H1 (cell line): ENCODE results near the gene ABCC10. TPM values are rescaled to one million over a fixed set of nuclear protein-coding genes. Genes with fewer than 3 reads are reported as not detected.

ENCODE experiments used
- BCL11A ChIP-seq, 2 experiments: IDR thresholded peaks; one replicate each; pipeline ENCODE4 v1.6.1; 2011; ENCODE audit warnings: low read depth in 2 of 2, low read length in 2 of 2, mild to moderate bottlenecking in 2 of 2
- BRCA1 ChIP-seq: IDR thresholded peaks from 2 replicates; pipeline ENCODE4 v1.6.1; 2012; ENCODE audit warnings: low read depth, low read length, improper control_type of control experiment
- CHD7 ChIP-seq: fragments of 300-600 bp; sonication (generic); IDR thresholded peaks from 2 replicates; pipeline ENCODE4 v1.7.1; 2012; ENCODE audit warnings: low read length, moderate library complexity, mild to moderate bottlenecking, inconsistent platforms; ENCODE audit not compliant: insufficient replicate concordance
- E2F6 ChIP-seq: IDR thresholded peaks from 2 replicates; pipeline ENCODE4 v1.6.1; 2012; ENCODE audit warnings: inconsistent platforms
- EGR1 ChIP-seq: IDR thresholded peaks from 2 replicates; pipeline ENCODE4 v1.6.1; 2011; ENCODE audit warnings: low read depth, low read length, borderline replicate concordance
- EZH2 ChIP-seq: fragments of 200-600 bp; sonication (generic); IDR thresholded peaks from 2 replicates; pipeline ENCODE4 v1.7.1; 2012; ENCODE audit warnings: low read depth, mild to moderate bottlenecking, moderate library complexity, low read length, inconsistent platforms; ENCODE audit not compliant: severe bottlenecking
- JUND ChIP-seq: IDR thresholded peaks from 2 replicates; pipeline ENCODE4 v1.6.1; 2011; ENCODE audit warnings: mild to moderate bottlenecking, improper control_type of control experiment, low read length
- POU5F1 ChIP-seq: IDR thresholded peaks from 2 replicates; pipeline ENCODE4 v1.6.1; 2011; ENCODE audit warnings: low read depth, mild to moderate bottlenecking, low read length, moderate library complexity
- TAF1 ChIP-seq: IDR thresholded peaks from 2 replicates; pipeline ENCODE4 v1.6.1; 2011; ENCODE audit warnings: mild to moderate bottlenecking, low read depth, low read length
- TBP ChIP-seq: IDR thresholded peaks from 2 replicates; pipeline ENCODE4 v1.6.1; 2011; ENCODE audit warnings: low read depth, low read length, improper control_type of control experiment
- polyA plus RNA-seq, 7 experiments: library from polyadenylated mRNA; depleted of rRNA in 3 of 7; stranded (reverse) in 5 of 7; unstranded in 2 of 7; fragments of >200 nt in 5 of 7; fragments of 200-250 nt in 2 of 7; gene quantifications; 1 replicate in 5 of 7; 2 replicates in 1 of 7; 4 replicates in 1 of 7; pipeline versions ENCODE4 v1.2.1 to v1.2.3, GENCODE V29; 2011 to 2013; ENCODE audit warnings: missing spikeins in 2 of 7, mixed read lengths in 2 of 7
- total RNA-seq: library from RNA; stranded (reverse); fragmentation: NEBNext Ultra II Directional; extraction: Animal tissue kit (Norgen Biotek cat#: 25700); gene quantifications from 2 replicates; pipeline ENCODE4 v1.2.1, GENCODE V29; 2021

The ABCC10 gene
- total and polyA plus RNA-seq, 2 of the 8 experiments (the other 6 are each of a cell fraction or from before 2014, with no cell fraction given): 15.5 to 24.6 TPM

GRCh38 chr6:43477235-43478007 lies 50.1 kb downstream of the ABCC10 start, which contains the start of gene TJAP1 (continued):
- TF ChIP-seq CHD7 (no peak), EZH2 (no peak), TBP (peak; percentile 88), POU5F1 (no peak), E2F6 (no peak), TAF1 (peak; percentile 96), JUND (no peak), BCL11A (IDR thresholded peaks at IDR 0.05; ENCODE audit: low read depth in 2 of 2, low read length in 2 of 2) (no peak), BRCA1 (no peak), EGR1 (peak; percentile 11; the same call in 1 of the 2 replicates)
